Effector memory CD8-positive, alpha-beta T cell (primary cell): Measurements from ENCODE around the gene ADD3.

ENCODE experiments used
- ATAC-seq: fragments of 150-1000 bp; cut with Tn5 transposase; replicated peaks from 2 replicates; pipeline ENCODE4 v1.10.0; 2021; ENCODE audit warnings: mild to moderate bottlenecking, moderate library complexity
- DNase-seq, 3 experiments: peaks; one replicate each; pipeline ENCODE4 v3.0.0; 2021
- H3K27ac Mint-ChIP-seq, 2 donors: one replicate each; pipeline ENCODE4 v1.8.0; 2022; ENCODE audit warnings: mild to moderate bottlenecking in 2 of 2, mixed read lengths in 2 of 2, moderate library complexity in 2 of 2
- H3K27me3 Mint-ChIP-seq, 2 donors: one replicate each; pipeline ENCODE4 v1.8.0; 2022; ENCODE audit warnings: mixed read lengths in 2 of 2
- H3K36me3 Mint-ChIP-seq: one replicate; pipeline ENCODE4 v1.8.0; 2022; ENCODE audit warnings: mild to moderate bottlenecking, moderate library complexity, mixed read lengths; ENCODE audit not compliant: insufficient read depth
- H3K4me1 Mint-ChIP-seq, 2 donors: one replicate each; pipeline ENCODE4 v1.8.0; 2022; ENCODE audit warnings: low read depth in 2 of 2, mixed read lengths in 2 of 2
- H3K4me3 Mint-ChIP-seq, 2 donors: one replicate each; pipeline ENCODE4 v1.8.0; 2022; ENCODE audit warnings: mild to moderate bottlenecking in 2 of 2, mixed read lengths in 2 of 2, moderate library complexity in 2 of 2
- H3K9me3 Mint-ChIP-seq, 2 donors: one replicate each; pipeline ENCODE4 v1.8.0; 2022; ENCODE audit warnings: mixed read lengths in 2 of 2

The ADD3 gene

GRCh38 chr10:110174816-110175215 is 167.0 kb downstream of the ADD3 start:
- H3K27ac Mint-ChIP-seq: no peak overlapping the region

GRCh38 chr10:110175406-110175805 is 167.6 kb downstream of the ADD3 start:
- Mint-ChIP-seq H3K4me1 (peaks cover 6 to 9% of the 10 kb centered on the region in 2 donors), H3K27me3 (peaks cover 72 to 95% of the 10 kb centered on the region in 2 donors), H3K36me3 (peaks cover 6% of the 10 kb centered on the region), H3K27ac (no peak overlapping the region), H3K9me3 (no peaks in the 10 kb centered on the region), H3K4me3 (no peak overlapping the region)
- DNase-seq: no peak
- no peak for ATAC-seq

More at GRCh38 chr10:110174816-110175215, 167.0 kb downstream of the ADD3 start:
- Mint-ChIP-seq H3K27me3 (peaks cover 76 to 99% of the 10 kb centered on the region in 2 donors), H3K4me1 (peaks cover 9 to 10% of the 10 kb centered on the region in 2 donors), H3K4me3 (no peak overlapping the region), H3K36me3 (peaks cover 3% of the 10 kb centered on the region), H3K9me3 (no peaks in the 10 kb centered on the region)
- DNase-seq: no peak
- ATAC-seq: no peak

GRCh38 chr10:110176141-110177030 is 168.6 kb downstream of the ADD3 start:
- no peak overlapping the region for H3K4me3 Mint-ChIP-seq
- H3K27me3 Mint-ChIP-seq: peaks cover 62 to 85% of the 10 kb centered on the region in 2 donors
- ATAC-seq: no peak
- no peak overlapping the region for H3K27ac Mint-ChIP-seq
- peaks cover 6% of the 10 kb centered on the region for H3K36me3 Mint-ChIP-seq
- no peaks in the 10 kb centered on the region for H3K9me3 Mint-ChIP-seq
- peaks cover 0 to 3% of the 10 kb centered on the region in 2 donors for H3K4me1 Mint-ChIP-seq
- DNase-seq: no peak

GRCh38 chr10:110179220-110179619 is 171.4 kb downstream of the ADD3 start:
- peaks cover 0 to 2% of the 10 kb centered on the region in 2 donors for H3K4me1 Mint-ChIP-seq
- ATAC-seq (no peak), DNase-seq (no peak)
- H3K27ac Mint-ChIP-seq: no peak overlapping the region
- H3K4me3 Mint-ChIP-seq: no peak overlapping the region
- H3K27me3 Mint-ChIP-seq: peaks cover 46 to 57% of the 10 kb centered on the region in 2 donors
- H3K36me3 Mint-ChIP-seq: peaks cover 3% of the 10 kb centered on the region
- H3K9me3 Mint-ChIP-seq: no peaks in the 10 kb centered on the region

- no peaks in the 10 kb centered on the region for H3K9me3 Mint-ChIP-seq
- DNase-seq: no peak
- peaks cover 3% of the 10 kb centered on the region for H3K36me3 Mint-ChIP-seq
- no peak for ATAC-seq
- peaks cover 0 to under 1% of the 10 kb centered on the region in 2 donors for H3K4me1 Mint-ChIP-seq
- peaks cover 31 to 35% of the 10 kb centered on the region in 2 donors for H3K27me3 Mint-ChIP-seq
- no peak overlapping the region for H3K4me3 Mint-ChIP-seq
- no peak overlapping the region for H3K27ac Mint-ChIP-seq
These were observed 173.7 kb downstream of the ADD3 start for GRCh38 chr10:110181451-110181850.

GRCh38 chr10:110181911-110182310 is 174.1 kb downstream of the ADD3 start:
- no peaks in the 10 kb centered on the region for H3K9me3 Mint-ChIP-seq

GRCh38 chr10:110184398-110184797 is 176.6 kb downstream of the ADD3 start:
- ATAC-seq (no peak), DNase-seq (no peak)
- H3K27ac Mint-ChIP-seq: no peak overlapping the region
- no peaks in the 10 kb centered on the region for H3K9me3 Mint-ChIP-seq
- no peak overlapping the region for H3K4me3 Mint-ChIP-seq
- peaks cover 14 to 19% of the 10 kb centered on the region in 2 donors for H3K27me3 Mint-ChIP-seq
- H3K4me1 Mint-ChIP-seq: no peaks in the 10 kb centered on the region
- H3K36me3 Mint-ChIP-seq: peaks cover 3% of the 10 kb centered on the region

More at GRCh38 chr10:110181911-110182310, 174.1 kb downstream of the ADD3 start:
- Mint-ChIP-seq H3K36me3 (peaks cover 3% of the 10 kb centered on the region), H3K27me3 (peaks cover 29 to 31% of the 10 kb centered on the region in 2 donors), H3K27ac (no peak overlapping the region), H3K4me1 (no peaks in the 10 kb centered on the region), H3K4me3 (no peak overlapping the region)
- DNase-seq: no peak
- ATAC-seq: no peak
